Aorta (tissue), 5 donors: ENCODE data around the gene BRI3. TPM values are rescaled to one million over a fixed set of nuclear protein-coding genes. Genes with fewer than 3 reads are reported as not detected.

Experiments
- ATAC-seq: fragments of 200-7000 bp; cut with Tn5 transposase; one replicate; pipeline ENCODE4 v1.9.1; 2022; ENCODE audit warnings: moderate library complexity; ENCODE audit not compliant: low FRiP score
- DNase-seq, 2 donors: peaks; one replicate each; pipeline ENCODE4 v3.0.0-alpha.2; 2020
- H3K27ac ChIP-seq, 2 donors: one replicate each; pipeline ENCODE4 v1.5.1; 2013; ENCODE audit warnings: low read length in 2 of 2, mild to moderate bottlenecking in 2 of 2, moderate library complexity in 2 of 2, control low read depth in 1 of 2, inconsistent platforms in 1 of 2, low read depth in 1 of 2
- H3K27me3 ChIP-seq, 2 donors: one replicate each; pipeline ENCODE4 v1.6.1; 2013; ENCODE audit warnings: control low read depth in 1 of 2, low read length in 1 of 2, mild to moderate bottlenecking in 1 of 2, moderate library complexity in 1 of 2; ENCODE audit not compliant: insufficient read depth in 2 of 2, control insufficient read depth in 1 of 2
- H3K36me3 ChIP-seq, 2 donors: one replicate each; pipeline ENCODE4 v1.6.1; 2013; ENCODE audit warnings: control low read depth in 1 of 2, low read length in 1 of 2, mild to moderate bottlenecking in 1 of 2; ENCODE audit not compliant: insufficient read depth in 2 of 2, control insufficient read depth in 1 of 2
- H3K4me1 ChIP-seq, 2 donors: one replicate each; pipeline ENCODE4 v1.6.1; 2013; ENCODE audit warnings: low read length in 2 of 2, control low read depth in 1 of 2, mild to moderate bottlenecking in 1 of 2, moderate library complexity in 1 of 2; ENCODE audit not compliant: insufficient read depth in 2 of 2, control insufficient read depth in 1 of 2
- H3K4me3 ChIP-seq, 2 donors: one replicate each; pipeline ENCODE4 v1.5.1; 2013; ENCODE audit warnings: low read length in 2 of 2, control low read depth in 1 of 2, mild to moderate bottlenecking in 1 of 2
- H3K9me3 ChIP-seq: one replicate; pipeline ENCODE4 v1.6.1; 2013; ENCODE audit warnings: mild to moderate bottlenecking, low read length; ENCODE audit not compliant: control insufficient read depth
- WGBS, 2 donors: extraction: QIAGEN DNeasy Blood & Tissue Kit; methylation state at CpG; one replicate each; pipeline ENCODE4 v1.1.7; 2013; 5-methylcytosine and 5-hydroxymethylcytosine counted together
- intact Hi-C, 2 donors: fragments of 100-400 bp; cut with DNase I; formaldehyde crosslinking; loops; one replicate each; pipeline versions ENCODE4 v1.14.2 to v1.15.0; 2022
- polyA plus RNA-seq, 2 donors: library from polyadenylated mRNA; stranded (reverse); fragments of 200-250 nt; gene quantifications; one replicate each; pipeline ENCODE4 v1.2.3, GENCODE V29; 2013
- total RNA-seq, 2 donors: library from RNA; stranded (reverse); fragmentation: NEBNext Ultra II Directional; extraction: Animal tissue kit (Norgen Biotek cat#: 25700); gene quantifications; one replicate each; pipeline ENCODE4 v1.2.1, GENCODE V29; 2021
- donor health status: healthy with polysubstance abuse.
- donor health status: Bipolar disorder and iron deficiency.
- donor health status: DM: no; HTN: no; CAD: no.
- donor health status: DM: no; HTN: no; CAD: no.
- donor health status: DM: yes; HTN: yes; CAD: no.

BRI3 gene
- total and polyA plus RNA-seq, 4 donors: 155 to 295 (median 192) TPM

- intact Hi-C loops: no loop called here
- no peak for ATAC-seq
- no peak for DNase-seq
- peaks cover 0 to 7% of the 10 kb centered on the region in 2 donors for H3K36me3 ChIP-seq
- H3K27me3 ChIP-seq: no peaks in the 10 kb centered on the region
- no peaks in the 10 kb centered on the region for H3K4me1 ChIP-seq
- 80 to 82% methylated on average over 19 of the region's 19 CpGs for WGBS, 2 donors
- no peaks in the 10 kb centered on the region for H3K9me3 ChIP-seq
- H3K4me3 ChIP-seq: no peak overlapping the region
- H3K27ac ChIP-seq: no peak overlapping the region
These were observed 14.1 kb downstream of the BRI3 start for GRCh38 chr7:98295467-98296192.

DNA sequence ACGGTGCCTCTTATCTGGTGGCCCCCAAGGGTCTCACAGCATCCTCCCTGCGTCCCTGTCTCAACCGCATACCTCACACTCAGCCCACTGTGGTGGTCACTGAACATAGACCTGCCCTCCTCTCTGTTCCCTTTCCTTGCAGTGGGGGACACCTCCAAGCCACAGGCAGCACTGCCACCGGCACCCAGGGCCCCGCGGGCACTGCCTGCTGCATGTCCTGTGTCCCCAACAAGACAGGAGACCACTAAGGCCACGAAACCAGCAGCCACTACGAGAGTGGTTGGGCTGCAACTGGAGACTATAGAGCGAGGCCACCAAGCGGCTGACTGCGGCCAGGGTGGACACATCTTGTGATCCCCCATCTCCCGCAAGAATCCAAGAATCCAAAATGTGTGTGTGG is 15.3 kb downstream of the BRI3 start:
- 83 to 94% methylated on average over 12 of the region's 12 CpGs for WGBS, 2 donors
- no peak overlapping the region for H3K4me3 ChIP-seq
- H3K9me3 ChIP-seq: no peaks in the 10 kb centered on the region
- H3K4me1 ChIP-seq: no peaks in the 10 kb centered on the region
- DNase-seq (no peak), ATAC-seq (no peak)
- H3K27ac ChIP-seq: no peak overlapping the region
- intact Hi-C loops: no loop called here
- no peaks in the 10 kb centered on the region for H3K27me3 ChIP-seq
- H3K36me3 ChIP-seq: peaks cover 0 to 4% of the 10 kb centered on the region in 2 donors

DNA sequence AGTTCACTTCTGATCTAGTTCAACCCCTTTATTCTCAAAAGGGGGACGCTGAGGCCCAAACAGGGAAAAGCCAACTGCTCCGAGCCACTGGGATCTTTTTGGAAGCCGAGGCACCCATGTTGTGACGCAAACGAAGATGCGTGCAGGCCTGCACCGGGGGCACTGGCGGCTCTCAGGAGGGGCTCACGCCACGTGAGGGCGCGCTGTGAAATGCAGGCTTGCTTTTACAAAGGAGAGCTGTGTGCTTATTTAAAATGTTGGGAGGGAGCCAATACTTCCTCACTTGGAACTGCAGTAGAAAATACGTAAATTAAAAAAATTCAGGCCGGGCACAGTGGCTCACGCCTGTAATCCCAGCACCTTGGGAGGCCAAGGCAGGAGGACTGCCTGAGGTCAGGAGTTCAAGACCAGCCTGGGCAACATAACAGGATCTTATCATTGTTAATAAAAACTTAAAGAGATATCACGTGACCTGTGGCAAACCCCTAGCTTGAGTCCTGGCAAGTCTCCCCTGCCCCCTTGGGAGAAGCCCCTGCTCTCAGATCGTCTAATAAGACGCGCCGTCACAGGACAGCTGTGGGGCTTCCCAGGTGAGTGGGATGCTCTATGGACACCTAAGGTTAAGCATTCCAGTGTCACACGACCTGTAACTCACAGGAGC is 16.3 kb downstream of the BRI3 start:
- intact Hi-C loops: no loop called here
- Histone ChIP-seq H3K4me1 (no peaks in the 10 kb centered on the region), H3K27ac (no peak overlapping the region), H3K9me3 (no peaks in the 10 kb centered on the region), H3K4me3 (no peak overlapping the region), H3K36me3 (peaks cover 0 to 1% of the 10 kb centered on the region in 2 donors), H3K27me3 (no peaks in the 10 kb centered on the region)
- DNase-seq: no peak
- ATAC-seq: no peak
- WGBS, 2 donors: 65 to 68% methylated on average over 21 of the region's 21 CpGs

DNA sequence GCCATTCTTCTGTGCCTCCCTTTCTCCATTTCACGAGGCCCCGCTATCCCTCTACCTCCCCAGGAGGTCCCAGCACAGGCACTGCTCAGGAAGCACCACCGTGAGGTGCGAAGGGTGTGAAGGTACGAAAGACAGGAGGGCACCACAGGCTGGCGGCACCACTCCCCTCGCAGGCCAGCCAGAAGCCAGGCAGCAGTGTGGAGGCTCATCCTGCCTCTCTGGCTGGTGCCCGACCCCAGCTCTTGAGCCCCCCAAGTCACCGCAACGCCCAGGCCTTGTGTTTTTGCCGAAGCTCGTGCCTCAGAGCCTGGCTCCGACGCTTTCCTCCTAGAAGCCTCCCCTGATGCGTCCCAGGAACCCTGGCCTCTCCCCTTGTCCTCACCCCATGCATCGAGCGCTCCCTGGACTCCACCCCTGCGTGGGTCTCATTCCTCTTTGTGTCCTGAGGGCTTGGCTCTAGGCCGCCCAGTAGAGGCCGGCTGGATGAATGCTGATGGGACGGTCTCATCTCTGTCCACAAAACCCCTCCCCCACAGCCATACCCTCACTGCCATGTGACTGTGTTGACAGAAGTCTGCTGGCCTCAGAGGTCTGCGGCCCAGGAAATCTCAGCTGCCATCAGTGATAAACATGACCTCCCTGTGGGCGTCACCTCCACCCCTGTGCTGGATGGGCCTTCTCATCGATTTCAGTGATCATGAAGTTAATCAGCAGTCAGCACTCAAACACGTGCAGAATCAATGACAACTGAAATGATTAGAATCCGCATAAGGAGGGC is 19.3 kb downstream of the BRI3 start:
- no peaks in the 10 kb centered on the region for H3K9me3 ChIP-seq
- ATAC-seq (no peak), DNase-seq (no peak)
- intact Hi-C loops: no loop called here
- H3K4me1 ChIP-seq: no peaks in the 10 kb centered on the region
- H3K4me3 ChIP-seq: no peak overlapping the region
- H3K36me3 ChIP-seq: no peaks in the 10 kb centered on the region
- 81 to 86% methylated on average over 26 of the region's 26 CpGs for WGBS, 2 donors
- H3K27ac ChIP-seq: no peak overlapping the region
- no peaks in the 10 kb centered on the region for H3K27me3 ChIP-seq

DNA sequence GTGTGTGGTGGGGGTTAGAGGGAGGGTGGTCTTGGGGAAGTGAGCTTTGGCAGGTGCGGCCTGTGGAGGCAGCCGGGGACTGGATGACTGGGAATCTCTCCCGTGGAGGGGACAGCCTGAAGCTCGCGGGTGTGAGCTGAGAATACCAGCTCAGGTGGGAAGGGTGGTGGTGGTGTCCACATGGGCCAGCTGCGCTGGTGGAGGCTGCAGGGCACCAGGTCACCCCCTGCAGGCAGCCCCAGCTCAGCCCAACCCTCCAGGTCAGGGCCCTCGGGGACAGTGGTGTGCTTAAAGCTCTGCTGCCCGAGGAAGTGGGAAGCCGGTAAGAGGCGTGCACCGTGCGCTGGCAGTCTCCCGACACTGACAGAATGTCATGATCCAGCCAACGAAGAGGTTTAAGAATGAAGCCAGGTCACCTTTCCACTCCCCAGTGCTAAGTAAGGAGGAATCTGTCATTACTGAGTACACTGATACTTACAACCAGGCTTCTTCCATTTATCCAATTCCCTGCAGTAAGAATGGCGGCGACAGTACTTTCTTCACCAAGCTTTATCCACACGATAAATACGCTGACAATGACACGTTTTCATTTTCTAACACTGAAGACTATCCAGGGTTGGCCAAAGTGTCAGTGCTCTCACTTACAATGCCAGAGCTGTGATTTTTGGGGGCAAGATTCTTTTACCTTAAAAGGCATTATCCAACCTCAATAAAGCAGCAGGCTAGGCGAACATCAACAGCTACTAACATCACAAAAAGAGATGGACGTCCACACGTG is 20.4 kb downstream of the BRI3 start:
- Histone ChIP-seq H3K36me3 (no peaks in the 10 kb centered on the region), H3K4me1 (no peaks in the 10 kb centered on the region), H3K27ac (no peak overlapping the region), H3K9me3 (no peaks in the 10 kb centered on the region), H3K4me3 (no peak overlapping the region), H3K27me3 (no peaks in the 10 kb centered on the region)
- ATAC-seq: no peak
- DNase-seq: no peak
- 83 to 87% methylated on average over 22 of the region's 22 CpGs for WGBS, 2 donors
- intact Hi-C loops: no loop called here

- no peak overlapping the region for H3K27ac ChIP-seq
- H3K4me3 ChIP-seq: no peak overlapping the region
- H3K9me3 ChIP-seq: no peaks in the 10 kb centered on the region
- DNase-seq (no peak), ATAC-seq (no peak)
- H3K36me3 ChIP-seq: no peaks in the 10 kb centered on the region
- H3K4me1 ChIP-seq: no peaks in the 10 kb centered on the region
- no peaks in the 10 kb centered on the region for H3K27me3 ChIP-seq
- intact Hi-C loops: no loop called here
- WGBS, 2 donors: 88% methylated on average over 19 of the region's 19 CpGs
These were observed 21.8 kb downstream of the BRI3 start for GRCh38 chr7:98303176-98303865.

GRCh38 chr7:98303906-98304305 is 22.4 kb downstream of the BRI3 start:
- intact Hi-C loops: no loop called here
- 61 to 68% methylated on average over 15 of the region's 15 CpGs for WGBS, 2 donors
- Histone ChIP-seq H3K4me1 (no peaks in the 10 kb centered on the region), H3K36me3 (no peaks in the 10 kb centered on the region), H3K27me3 (no peaks in the 10 kb centered on the region), H3K4me3 (no peak overlapping the region), H3K9me3 (no peaks in the 10 kb centered on the region), H3K27ac (no peak overlapping the region)
- ATAC-seq: no peak
- DNase-seq: no peak

GRCh38 chr7:98305951-98306535 is 24.6 kb downstream of the BRI3 start:
- Histone ChIP-seq H3K27me3 (no peaks in the 10 kb centered on the region), H3K9me3 (no peaks in the 10 kb centered on the region), H3K4me3 (no peak overlapping the region), H3K36me3 (no peaks in the 10 kb centered on the region), H3K4me1 (no peaks in the 10 kb centered on the region), H3K27ac (no peak overlapping the region)
- DNase-seq (no peak), ATAC-seq (no peak)
- 69 to 70% methylated on average over 22 of the region's 22 CpGs for WGBS, 2 donors
- intact Hi-C loops: no loop called here
